ENCODE results near the gene CDH3.

- TF ChIP-seq, protein P1, sequence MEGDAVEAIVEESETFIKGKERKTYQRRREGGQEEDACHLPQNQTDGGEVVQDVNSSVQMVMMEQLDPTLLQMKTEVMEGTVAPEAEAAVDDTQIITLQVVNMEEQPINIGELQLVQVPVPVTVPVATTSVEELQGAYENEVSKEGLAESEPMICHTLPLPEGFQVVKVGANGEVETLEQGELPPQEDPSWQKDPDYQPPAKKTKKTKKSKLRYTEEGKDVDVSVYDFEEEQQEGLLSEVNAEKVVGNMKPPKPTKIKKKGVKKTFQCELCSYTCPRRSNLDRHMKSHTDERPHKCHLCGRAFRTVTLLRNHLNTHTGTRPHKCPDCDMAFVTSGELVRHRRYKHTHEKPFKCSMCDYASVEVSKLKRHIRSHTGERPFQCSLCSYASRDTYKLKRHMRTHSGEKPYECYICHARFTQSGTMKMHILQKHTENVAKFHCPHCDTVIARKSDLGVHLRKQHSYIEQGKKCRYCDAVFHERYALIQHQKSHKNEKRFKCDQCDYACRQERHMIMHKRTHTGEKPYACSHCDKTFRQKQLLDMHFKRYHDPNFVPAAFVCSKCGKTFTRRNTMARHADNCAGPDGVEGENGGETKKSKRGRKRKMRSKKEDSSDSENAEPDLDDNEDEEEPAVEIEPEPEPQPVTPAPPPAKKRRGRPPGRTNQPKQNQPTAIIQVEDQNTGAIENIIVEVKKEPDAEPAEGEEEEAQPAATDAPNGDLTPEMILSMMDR (IDR thresholded peaks at IDR 0.05): no peak
- no peak for TF ChIP-seq POLR2AphosphoS5 (IDR thresholded peaks at IDR 0.05)
- TF ChIP-seq POLR2A (IDR thresholded peaks at IDR 0.05): no peak
- no peak for TF ChIP-seq EP300 (IDR thresholded peaks at IDR 0.05)
Observed at GRCh38 chr16:68636818-68637217, 8.3 kb upstream of the CDH3 start.

Data from stomach (tissue), 4 donors.